Breast epithelium (tissue), 3 donors: ENCODE data around the gene OR10Z1.

ENCODE experiments used
- POLR2A ChIP-seq: fragments of 450-650 bp; IDR thresholded peaks from one replicate; pipeline ENCODE4 v1.6.1; 2016; ENCODE audit warnings: antibody characterized with exemption, mild to moderate bottlenecking, moderate library complexity
- TF ChIP-seq, protein P1 (sequence below), 3 donors: fragments of 450-650 bp; IDR thresholded peaks; one replicate each; pipeline ENCODE4 v1.5.1; 2016 to 2017; ENCODE audit warnings: antibody characterized with exemption in 3 of 3, mild to moderate bottlenecking in 3 of 3, moderate library complexity in 3 of 3

DNA sequence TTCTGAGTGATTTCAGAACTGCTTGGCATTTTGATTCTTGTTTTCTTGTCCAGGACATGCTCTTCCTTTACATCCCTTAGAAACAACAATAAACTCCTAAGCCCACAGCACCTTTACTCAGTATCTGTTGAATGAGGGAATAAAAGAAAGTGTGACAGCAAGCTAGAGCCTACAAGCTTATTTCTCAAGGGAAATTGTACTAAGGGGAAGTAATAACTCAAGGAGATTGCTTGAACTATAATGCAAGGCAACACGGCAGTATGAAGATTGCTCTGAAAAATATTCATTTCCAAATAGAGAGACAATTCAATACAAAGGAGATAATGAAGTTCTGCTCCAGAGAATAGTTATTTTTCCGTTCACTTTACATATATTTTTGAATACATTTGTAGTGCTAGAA, 41.2 kb upstream of the OR10Z1 start:
- TF ChIP-seq POLR2A = no peak
- TF ChIP-seq, protein P1, sequence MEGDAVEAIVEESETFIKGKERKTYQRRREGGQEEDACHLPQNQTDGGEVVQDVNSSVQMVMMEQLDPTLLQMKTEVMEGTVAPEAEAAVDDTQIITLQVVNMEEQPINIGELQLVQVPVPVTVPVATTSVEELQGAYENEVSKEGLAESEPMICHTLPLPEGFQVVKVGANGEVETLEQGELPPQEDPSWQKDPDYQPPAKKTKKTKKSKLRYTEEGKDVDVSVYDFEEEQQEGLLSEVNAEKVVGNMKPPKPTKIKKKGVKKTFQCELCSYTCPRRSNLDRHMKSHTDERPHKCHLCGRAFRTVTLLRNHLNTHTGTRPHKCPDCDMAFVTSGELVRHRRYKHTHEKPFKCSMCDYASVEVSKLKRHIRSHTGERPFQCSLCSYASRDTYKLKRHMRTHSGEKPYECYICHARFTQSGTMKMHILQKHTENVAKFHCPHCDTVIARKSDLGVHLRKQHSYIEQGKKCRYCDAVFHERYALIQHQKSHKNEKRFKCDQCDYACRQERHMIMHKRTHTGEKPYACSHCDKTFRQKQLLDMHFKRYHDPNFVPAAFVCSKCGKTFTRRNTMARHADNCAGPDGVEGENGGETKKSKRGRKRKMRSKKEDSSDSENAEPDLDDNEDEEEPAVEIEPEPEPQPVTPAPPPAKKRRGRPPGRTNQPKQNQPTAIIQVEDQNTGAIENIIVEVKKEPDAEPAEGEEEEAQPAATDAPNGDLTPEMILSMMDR (IDR thresholded peaks at IDR 0.05) = no peak
